ENCODE measurements around the gene B3GALT5.

- TF ChIP-seq, protein P1, sequence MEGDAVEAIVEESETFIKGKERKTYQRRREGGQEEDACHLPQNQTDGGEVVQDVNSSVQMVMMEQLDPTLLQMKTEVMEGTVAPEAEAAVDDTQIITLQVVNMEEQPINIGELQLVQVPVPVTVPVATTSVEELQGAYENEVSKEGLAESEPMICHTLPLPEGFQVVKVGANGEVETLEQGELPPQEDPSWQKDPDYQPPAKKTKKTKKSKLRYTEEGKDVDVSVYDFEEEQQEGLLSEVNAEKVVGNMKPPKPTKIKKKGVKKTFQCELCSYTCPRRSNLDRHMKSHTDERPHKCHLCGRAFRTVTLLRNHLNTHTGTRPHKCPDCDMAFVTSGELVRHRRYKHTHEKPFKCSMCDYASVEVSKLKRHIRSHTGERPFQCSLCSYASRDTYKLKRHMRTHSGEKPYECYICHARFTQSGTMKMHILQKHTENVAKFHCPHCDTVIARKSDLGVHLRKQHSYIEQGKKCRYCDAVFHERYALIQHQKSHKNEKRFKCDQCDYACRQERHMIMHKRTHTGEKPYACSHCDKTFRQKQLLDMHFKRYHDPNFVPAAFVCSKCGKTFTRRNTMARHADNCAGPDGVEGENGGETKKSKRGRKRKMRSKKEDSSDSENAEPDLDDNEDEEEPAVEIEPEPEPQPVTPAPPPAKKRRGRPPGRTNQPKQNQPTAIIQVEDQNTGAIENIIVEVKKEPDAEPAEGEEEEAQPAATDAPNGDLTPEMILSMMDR (IDR thresholded peaks at IDR 0.05): no peak
- TF ChIP-seq EP300 (IDR thresholded peaks at IDR 0.05): no peak
- no peak for TF ChIP-seq POLR2AphosphoS5 (IDR thresholded peaks at IDR 0.05)
- no peak for TF ChIP-seq POLR2A (IDR thresholded peaks at IDR 0.05)
Measured at GRCh38 chr21:39703578-39703977, 90.8 kb downstream of the B3GALT5 start.

Measured in gastroesophageal sphincter (tissue), 3 donors.